RWPE1 (cell line): ENCODE data around the gene PRKCZ.
"Not testable (repeated sequence)": the region's sequence is repeated elsewhere in the genome, so short reads cannot be mapped to it uniquely, and the experiment has no call there.

Experiments
- CTCF ChIA-PET: fragments of 350-600 bp; sonication (Branson Sonifier 250); formaldehyde crosslinking; extraction: SDS; loops from one replicate; lab custom pipeline; 2021; lab: Yijun Ruan, JAX
- POLR2A ChIA-PET: fragments of 400-600 bp; formaldehyde crosslinking; extraction: SDS; loops from one replicate; lab custom pipeline; 2020; ENCODE audit warnings: antibody characterized with exemption; ENCODE audit not compliant: low non-redundant PET; lab: Yijun Ruan, JAX
- DNase-seq: peaks from one replicate; pipeline ENCODE4 v3.0.0; 2012; ENCODE audit warnings: low spot score
- H3K27ac ChIP-seq: fragments of 450-650 bp; 2 replicates; pipeline ENCODE4 v1.5.1; 2017
- CTCF ChIP-seq: fragments of 450-650 bp; conservative IDR thresholded peaks from 2 replicates; pipeline ENCODE4 v1.5.1; 2017; ENCODE audit warnings: low read depth, mild to moderate bottlenecking

The PRKCZ gene

GRCh38 chr1:2137257-2138121 is 87.3 kb downstream of the PRKCZ start:
- CTCF ChIA-PET, result interaction anchor here (0.5 to 1.0 kb wide), 2 partner anchors 37 to 91 kb away, joined by 3 read pairs; no protein-coding TSS in a partner anchor

GRCh38 chr1:2139156-2139555 is 88.9 kb downstream of the PRKCZ start:
- not testable (repeated sequence) for DNase-seq
- CTCF ChIA-PET, result interaction anchor here (0.6 to 1.8 kb wide), 8 partner anchors 12 to 238 kb away, joined by 3 to 9 read pairs (median 4); no protein-coding TSS in a partner anchor
- peak overlapping the region; percentile 66 for H3K27ac ChIP-seq
- POLR2A ChIA-PET, result interaction anchor here (0.6 kb wide), 1 partner anchor 220 kb away, joined by 4 read pairs; no protein-coding TSS in a partner anchor

More at GRCh38 chr1:2137257-2138121, 87.3 kb downstream of the PRKCZ start:
- POLR2A ChIA-PET, result no interaction called here
- H3K27ac ChIP-seq, result peak overlapping the region; percentile 5; the same call in 1 of the 2 replicates
- TF ChIP-seq CTCF, result no peak
- no peak for DNase-seq

- no peak overlapping the region for H3K27ac ChIP-seq
- CTCF ChIA-PET, result interaction anchor here (0.6 to 1.8 kb wide), 3 partner anchors 21 to 301 kb away, joined by 3 to 9 read pairs (median 5); no protein-coding TSS in a partner anchor
- TF ChIP-seq CTCF, result no peak
- POLR2A ChIA-PET, result no interaction called here
- no peak for DNase-seq
These were observed 90.8 kb downstream of the PRKCZ start for GRCh38 chr1:2141025-2141424.

- POLR2A ChIA-PET, result no interaction called here
These were observed 93.7 kb downstream of the PRKCZ start for GRCh38 chr1:2143814-2144500.

GRCh38 chr1:2144501-2145090 is 94.4 kb downstream of the PRKCZ start:
- H3K27ac ChIP-seq, result no peak overlapping the region
- no peak for DNase-seq
- POLR2A ChIA-PET, result no interaction called here
- TF ChIP-seq CTCF, result no peak
- CTCF ChIA-PET, result interaction anchor here (0.7 kb wide), 1 partner anchor 835 kb away, joined by 4 read pairs; no protein-coding TSS in a partner anchor

More at GRCh38 chr1:2143814-2144500, 93.7 kb downstream of the PRKCZ start:
- no peak for DNase-seq
- H3K27ac ChIP-seq, result no peak overlapping the region
- CTCF ChIA-PET, result interaction anchor here (0.7 kb wide), 1 partner anchor 834 kb away, joined by 4 read pairs; no protein-coding TSS in a partner anchor
- TF ChIP-seq CTCF, result no peak

GRCh38 chr1:2145946-2146835 is 96.0 kb downstream of the PRKCZ start:
- DNase-seq, result no peak
- no peak overlapping the region for H3K27ac ChIP-seq
- CTCF ChIA-PET, result interaction anchor here (0.6 kb wide), 1 partner anchor 239 kb away, joined by 3 read pairs; no protein-coding TSS in a partner anchor
- POLR2A ChIA-PET, result no interaction called here
- no peak for TF ChIP-seq CTCF
